Hindlimb muscle (tissue), 1 donor: ENCODE results near the gene CARD11. TPM values are rescaled to one million over a fixed set of nuclear protein-coding genes. Genes with fewer than 3 reads are reported as not detected.

Source experiments
- DNase-seq: peaks from one replicate; pipeline ENCODE4 v3.0.0-alpha.2; 2013
- polyA plus RNA-seq: library from polyadenylated mRNA; unstranded; fragments of 120-200 nt; gene quantifications from one replicate; pipeline ENCODE4 v1.2.1, GENCODE V29; 2013; ENCODE audit not compliant: insufficient read length

CARD11 gene
- polyA plus RNA-seq: 0.48 TPM

DNA sequence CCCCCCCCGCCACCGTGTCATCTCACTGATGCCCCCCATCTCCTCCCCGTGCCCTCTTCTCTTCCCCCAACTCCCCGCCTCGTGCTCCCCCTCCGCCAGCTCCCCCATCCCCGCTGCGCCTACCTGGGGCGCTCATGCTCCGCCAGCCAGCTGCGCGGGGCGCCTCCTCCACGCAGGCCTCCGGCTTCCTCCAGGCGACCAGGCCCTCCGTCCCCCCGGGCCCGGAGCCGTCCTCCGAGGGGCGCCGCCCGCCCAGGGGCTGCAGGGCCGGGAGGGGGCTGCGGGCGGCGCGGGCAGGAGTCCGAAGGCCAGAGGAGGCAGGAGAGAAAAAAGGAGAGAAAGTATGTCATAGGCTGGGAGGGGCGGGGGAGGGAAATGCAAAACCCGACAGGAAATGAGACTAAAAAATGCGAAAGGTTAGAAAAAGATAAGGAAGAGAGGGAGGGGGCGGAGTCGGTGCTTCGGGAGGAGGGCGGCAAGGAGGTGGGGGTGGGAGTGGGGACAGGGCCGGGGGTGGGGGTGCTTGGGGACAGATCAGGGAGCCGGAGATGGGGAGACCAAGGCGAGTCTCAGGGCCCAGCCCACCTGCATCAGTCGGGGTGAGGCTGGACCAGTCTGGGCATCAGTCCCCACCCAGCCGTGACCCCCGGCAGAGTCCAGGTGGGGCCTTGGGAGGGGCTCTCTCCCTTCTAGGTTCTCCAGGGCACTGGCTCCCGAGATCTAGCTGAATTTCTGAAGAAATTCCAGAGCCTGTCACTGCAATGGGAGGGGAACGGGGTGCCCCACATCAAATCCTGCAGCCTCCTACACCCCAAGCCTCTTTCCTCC, at the start of gene CARD11:
Gene CARD11 (minus strand): TSS at position 324 of the 828 bp plus-strand sequence. CDS start 85,361 bp downstream, outside the sequence.
- DNase-seq: no peak

- no peak for DNase-seq
Measured at GRCh38 chr7:3092468-3092867, 48.8 kb upstream of the CARD11 start.

DNA sequence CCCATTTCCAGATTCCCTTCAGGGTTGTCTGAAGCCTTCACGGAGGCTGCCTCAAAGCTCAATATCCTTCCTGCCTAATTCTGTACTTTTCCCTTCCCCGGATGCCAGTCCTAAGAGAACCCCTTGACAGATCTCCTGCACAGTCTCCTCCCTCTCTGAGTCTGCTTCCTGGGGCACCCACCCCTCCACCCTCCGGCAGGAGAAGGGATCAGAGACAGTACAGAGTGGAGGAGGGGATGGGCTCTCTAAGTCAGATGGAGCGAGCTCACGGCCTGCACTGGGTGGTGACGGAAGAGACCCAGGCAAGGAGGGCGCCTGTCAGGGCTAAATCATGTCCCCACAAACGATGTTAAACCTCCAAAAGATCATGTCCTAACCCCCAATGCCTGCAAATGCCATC, 48.0 kb upstream of the CARD11 start:
- DNase-seq: no peak

GRCh38 chr7:3089493-3089892, 45.8 kb upstream of the CARD11 start:
- DNase-seq: no peak

- DNase-seq: no peak
Measured at GRCh38 chr7:3087243-3087755, 43.6 kb upstream of the CARD11 start.

GRCh38 chr7:3083350-3083749, 39.7 kb upstream of the CARD11 start:
- DNase-seq: no peak

- no peak for DNase-seq
Measured at GRCh38 chr7:3082831-3083230, 39.2 kb upstream of the CARD11 start.

DNA sequence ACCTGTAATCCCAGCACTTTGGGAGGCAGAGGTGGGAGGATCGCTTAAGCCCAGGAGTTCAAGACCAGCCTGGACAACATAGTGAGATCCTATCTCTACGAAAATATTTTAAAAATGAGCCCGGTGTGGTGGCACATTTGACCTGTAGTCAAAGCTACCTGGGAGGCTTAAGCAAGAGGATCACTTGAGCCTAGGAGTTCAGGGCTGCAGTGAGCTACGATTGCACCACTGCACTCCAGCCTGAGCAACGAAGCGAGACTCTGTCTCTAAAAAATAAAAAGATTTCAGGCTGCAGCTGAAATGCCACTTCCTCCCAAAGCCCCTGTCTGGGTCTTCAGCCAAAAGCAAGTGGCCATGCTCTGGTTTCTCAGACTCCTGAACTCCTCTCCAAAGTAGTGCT, 38.7 kb upstream of the CARD11 start:
- no peak for DNase-seq

GRCh38 chr7:3080106-3080505, 36.4 kb upstream of the CARD11 start:
- no peak for DNase-seq

DNA sequence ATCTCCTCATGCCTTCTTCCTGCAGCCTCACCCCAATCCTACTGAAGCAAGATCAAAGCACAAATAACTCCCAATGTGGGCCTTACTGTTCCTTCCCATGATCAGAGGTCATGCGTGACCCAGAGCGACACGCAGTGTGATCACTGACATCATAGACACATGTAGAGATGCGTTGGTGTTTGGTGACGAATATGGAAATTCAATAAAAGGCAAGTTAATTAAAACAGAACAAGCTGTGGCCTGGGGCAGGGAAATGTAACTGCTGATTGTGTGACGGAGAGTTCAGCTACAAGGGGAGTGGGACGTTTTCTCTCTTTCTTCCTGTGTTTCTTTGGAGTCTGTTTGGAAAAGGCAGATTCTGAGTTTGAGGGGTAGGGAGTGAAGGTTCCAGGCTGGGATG, 34.8 kb upstream of the CARD11 start:
- no peak for DNase-seq

- no peak for DNase-seq
Measured at GRCh38 chr7:3076700-3077099, 33.0 kb upstream of the CARD11 start.

GRCh38 chr7:3076163-3076562, 32.5 kb upstream of the CARD11 start:
- DNase-seq: no peak

DNA sequence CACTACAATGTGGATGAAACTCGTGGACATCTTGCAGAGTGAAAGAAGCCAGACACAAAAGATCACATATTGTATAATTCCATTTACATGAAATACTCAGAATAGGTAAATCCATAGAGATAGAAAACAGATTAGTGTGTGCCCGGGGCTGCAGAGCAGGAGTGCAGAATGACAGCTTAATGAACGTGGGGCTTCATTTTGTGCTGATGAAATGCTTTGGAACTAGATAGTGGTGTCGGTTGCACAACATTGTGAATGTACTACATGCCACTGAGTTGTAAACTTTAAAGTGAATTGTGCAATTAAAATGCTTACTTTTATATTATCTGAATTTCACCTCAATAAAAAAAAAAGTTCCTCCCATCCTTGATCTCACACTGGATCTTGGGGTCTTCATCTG, 31.8 kb upstream of the CARD11 start:
- no peak for DNase-seq

GRCh38 chr7:3074459-3074821, 30.8 kb upstream of the CARD11 start:
- DNase-seq: no peak

GRCh38 chr7:3073763-3074458, 30.2 kb upstream of the CARD11 start:
- no peak for DNase-seq

DNA sequence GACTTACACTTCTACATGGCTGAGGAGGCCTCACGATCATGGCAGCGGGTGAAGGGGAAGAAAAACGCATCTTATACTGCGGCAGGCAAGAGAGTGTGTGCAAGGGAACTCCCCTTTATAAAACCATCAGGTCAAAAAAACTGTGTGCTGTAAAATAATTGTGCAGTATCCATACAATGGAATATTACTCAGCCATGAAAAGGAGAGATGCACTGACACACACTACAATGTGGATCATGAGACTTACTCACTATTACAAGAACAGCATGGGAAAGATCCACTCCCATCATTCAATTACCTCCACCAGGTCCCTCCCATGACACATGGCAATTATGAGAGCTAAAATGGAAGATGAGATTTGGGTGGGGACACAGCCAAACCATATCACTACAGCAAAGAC, 27.2 kb upstream of the CARD11 start:
- no peak for DNase-seq

DNA sequence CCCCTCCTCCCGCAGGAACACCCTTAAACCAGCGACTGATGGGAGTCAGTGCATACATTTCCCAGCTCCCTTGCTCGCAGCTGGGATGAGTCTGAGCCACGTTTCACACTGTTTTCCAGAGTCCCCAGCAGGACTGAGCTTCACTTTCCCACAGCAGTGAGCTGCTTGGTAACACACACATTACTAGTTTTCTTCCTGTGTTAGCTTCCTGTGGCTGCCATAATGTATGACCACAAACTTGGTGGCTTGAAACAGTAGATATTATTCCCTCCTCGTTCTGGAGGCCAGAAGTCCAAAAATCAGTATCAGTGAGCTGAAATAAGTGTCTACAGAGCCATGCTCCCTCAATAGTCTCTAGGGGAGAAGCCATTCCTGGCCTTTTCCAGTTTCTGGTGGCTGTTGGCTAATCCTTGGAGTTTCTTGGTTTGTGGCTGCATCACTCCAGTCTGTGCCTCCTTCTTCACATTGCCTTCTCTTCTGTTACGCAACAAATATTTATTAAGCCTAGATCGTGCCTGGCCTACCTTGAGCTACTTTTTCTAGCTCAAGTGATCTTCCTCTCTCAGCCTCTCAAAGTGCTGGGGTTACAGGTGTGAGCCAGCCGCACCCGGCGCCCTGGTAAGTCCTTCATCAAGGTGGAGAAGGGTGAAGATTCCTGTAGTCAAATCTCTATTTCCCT, 26.2 kb upstream of the CARD11 start:
- DNase-seq: no peak

GRCh38 chr7:3068530-3068929, 24.9 kb upstream of the CARD11 start:
- no peak for DNase-seq

DNA sequence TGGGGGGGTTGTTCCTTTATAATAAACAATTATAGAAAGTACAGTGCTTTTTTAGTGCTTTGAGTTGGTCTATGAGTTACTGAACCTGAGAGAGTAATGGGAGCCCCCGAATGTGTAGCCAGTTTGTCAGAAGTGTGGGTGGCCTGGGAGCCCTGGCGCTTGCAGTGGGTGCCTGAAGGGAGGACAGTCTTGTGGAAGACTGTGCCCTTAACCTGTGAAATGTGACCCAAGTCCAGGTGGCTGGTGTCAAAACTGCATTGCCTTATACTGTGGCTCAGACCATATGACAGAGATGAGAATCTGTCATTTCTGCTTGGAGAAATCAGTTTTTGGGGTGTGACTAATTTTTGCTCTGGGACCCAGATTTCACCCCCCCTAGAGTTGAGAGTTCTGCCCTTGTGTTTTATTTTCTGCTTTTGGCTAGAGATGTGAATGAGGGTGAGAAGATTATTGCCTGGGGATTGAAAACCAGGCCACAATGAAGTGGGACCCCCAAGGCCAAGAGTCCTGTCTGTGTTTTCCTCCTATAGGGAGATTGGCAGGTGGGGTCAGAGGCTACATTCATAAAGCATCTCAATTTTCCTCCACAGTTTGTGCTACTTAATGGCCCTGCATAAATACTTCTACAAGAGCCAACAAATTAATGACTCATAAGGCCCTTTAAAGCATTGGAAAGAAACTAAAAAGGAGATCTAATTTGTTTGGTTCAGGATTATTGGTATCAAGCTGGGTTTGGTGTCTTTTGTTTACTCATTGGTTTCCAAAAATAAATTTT, 24.1 kb upstream of the CARD11 start:
- DNase-seq: no peak

- no peak for DNase-seq
Measured at GRCh38 chr7:3067193-3067592, 23.5 kb upstream of the CARD11 start.

DNA sequence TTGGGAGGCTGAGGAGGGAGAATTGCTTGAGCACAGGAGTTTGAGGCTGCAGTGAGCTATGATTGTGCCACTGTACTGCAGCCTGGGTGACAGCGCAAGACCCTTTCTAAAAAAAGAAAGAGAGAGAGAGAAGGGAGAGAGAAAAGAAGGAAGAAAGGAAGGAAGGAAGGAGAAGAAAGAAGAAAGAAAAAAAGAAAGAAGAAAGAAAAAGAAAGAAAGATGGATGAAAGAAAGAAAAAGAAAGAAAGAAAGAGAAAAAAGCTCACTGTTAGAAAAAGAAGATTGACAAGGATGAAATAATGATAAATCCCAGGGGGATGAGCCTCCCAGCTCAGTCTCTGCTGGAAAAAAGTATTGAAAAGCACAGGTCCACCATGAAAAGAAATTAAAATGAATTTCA, 22.8 kb upstream of the CARD11 start:
- DNase-seq: no peak

DNA sequence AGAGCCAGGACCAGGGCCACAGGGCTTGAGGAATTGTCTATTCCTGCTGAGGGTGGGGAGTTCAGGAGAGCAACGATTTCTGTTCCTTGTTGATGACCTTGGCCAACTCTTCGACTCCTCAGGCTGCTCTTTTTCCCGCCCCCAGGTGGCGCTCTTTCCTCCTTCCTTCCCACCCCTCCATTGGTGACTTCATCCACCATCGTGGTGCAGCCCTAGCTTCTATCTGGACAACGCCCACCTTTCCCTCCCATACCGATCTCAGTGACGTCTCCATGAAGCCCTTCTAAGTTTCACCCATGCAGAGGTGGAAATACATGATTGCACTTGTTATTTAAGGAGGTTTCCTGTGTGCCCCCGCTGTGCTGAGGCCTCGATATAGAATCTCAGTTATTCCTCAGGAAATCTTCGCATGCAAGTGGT, 22.1 kb upstream of the CARD11 start:
- DNase-seq: no peak

DNA sequence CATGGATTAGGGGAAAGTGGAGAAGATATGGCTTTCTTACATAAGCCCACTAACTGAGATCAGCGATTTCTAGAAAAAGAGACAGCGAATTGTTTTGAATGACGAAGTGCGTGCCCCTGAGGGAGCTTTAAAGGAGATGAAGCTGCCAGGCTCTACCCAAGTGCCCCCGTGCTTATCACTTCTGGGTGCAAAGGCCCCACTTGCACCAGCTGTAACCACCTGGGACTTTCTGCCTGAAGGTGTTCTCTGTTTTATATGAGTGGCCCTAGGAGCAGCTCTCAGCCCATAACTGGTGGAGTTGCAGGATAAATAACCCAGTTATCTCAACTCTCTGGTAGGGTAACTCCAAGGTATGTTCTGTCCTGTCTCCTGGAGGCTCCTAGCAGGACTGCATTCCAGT, 20.4 kb upstream of the CARD11 start:
- DNase-seq: no peak
